Right renal pelvis (tissue), 4 donors: ENCODE results near the gene MGAT4B. TPM values are rescaled to one million over a fixed set of nuclear protein-coding genes. Genes with fewer than 3 reads are reported as not detected.
"Not testable (repeated sequence)": the region's sequence is repeated elsewhere in the genome, so short reads cannot be mapped to it uniquely, and the experiment has no call there.

Experiments used
- DNase-seq, 4 donors: peaks; one replicate each; pipeline ENCODE4 v3.0.0-alpha.2; 2013; ENCODE audit warnings: low read depth in 4 of 4, low spot score in 3 of 4, missing footprints in 1 of 4
- polyA plus RNA-seq, 4 donors: library from polyadenylated mRNA; unstranded; fragments of 120-200 nt; gene quantifications; one replicate each; pipeline ENCODE4 v1.2.1, GENCODE V29; 2013; ENCODE audit not compliant: insufficient read length in 4 of 4

Gene MGAT4B
- polyA plus RNA-seq: 100 to 1,000 TPM; 164 to 206 (median 173) TPM

DNA sequence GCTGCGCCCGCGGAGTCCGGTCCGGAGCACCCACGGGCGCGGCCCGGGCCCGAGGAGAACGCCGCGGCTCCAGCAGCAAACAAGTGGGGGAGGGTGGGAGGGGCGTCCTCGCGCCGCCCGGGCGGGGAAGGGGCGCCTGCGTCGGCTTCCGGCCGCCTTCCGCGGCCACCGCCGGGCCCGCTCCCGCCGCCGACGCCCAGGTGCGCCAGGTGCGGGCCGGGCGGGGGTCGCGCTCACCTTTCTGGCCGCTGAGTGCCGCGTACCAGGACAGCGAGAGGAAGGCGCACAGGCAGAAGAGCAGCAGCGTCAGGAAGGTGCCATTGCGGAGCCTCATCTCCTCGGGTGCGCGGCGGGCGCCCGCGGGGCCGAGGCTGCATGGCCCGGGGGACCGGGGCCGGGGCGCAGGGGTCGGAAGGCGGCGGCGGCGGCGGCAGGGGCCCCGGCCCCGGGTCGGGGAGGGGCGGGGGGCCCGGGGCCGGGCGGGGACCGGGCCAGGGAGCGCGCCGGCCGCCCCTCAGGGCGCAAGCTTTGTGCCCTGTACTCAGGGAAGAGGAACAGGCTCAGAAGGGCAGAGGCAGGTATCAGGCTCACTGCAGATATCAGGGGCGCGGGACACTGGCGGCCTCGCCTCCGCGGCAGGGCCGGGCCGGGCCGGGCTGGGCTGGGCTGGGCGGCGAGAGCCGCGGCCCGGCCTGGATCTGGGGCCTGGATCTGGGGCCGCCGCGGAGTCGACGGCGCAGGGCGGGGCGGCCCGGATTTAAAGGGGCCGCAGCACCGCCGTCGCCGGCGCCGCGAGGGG is at the start of gene MGAT4B:
Gene MGAT4B, minus strand, starts transcription at position 617 of the 799 bp plus-strand sequence. Its CDS starts 283 bp downstream, at position 334.
- peak in 1 of 4 donors; percentile 56 for DNase-seq

DNA sequence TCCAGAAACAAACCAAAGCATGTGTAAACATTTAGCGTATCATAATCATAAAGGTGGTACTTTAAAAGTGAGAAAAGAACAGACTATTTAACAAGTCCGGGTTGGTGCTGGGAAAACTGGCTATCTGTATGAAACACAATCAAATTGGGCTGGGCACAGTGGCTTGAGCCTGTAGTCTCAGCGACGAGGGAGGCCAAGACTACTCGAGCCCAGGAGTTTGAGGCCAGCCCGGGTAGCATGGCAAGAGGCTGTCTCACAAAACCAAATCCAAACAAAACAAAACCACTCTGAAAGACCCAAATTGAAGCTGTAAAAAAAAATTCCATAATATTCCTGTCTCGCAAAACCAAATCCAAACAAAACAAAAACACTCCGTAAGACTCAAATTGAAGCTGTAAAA is 47.7 kb upstream of the MGAT4B start:
- DNase-seq: no peak

DNA sequence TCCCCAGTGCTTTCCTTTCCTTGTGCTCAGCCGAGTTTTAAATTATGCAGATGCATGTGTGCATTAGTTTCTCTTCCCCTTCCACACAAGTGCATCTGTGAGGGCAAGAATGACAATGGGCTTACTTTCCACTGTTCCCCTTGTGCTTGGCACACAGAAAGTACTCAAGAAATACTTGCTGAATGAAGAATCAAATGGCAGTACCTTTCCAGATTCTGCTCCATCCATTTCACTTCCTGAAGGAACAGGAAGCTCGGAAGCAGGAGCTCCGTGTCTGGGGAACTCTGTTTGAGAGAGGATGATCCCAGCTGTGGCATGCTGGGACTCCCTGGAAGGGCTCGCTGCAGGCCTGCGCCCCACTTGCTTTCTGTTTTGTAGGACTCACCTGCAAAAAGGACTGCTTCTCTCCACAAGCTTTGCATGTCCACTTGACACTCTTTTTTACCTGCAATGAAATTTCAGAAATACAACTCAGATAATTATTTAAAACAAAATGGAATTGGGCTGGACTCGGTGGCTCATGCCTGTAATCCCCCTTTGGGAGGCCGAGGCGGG is 46.4 kb upstream of the MGAT4B start:
- no peak for DNase-seq

DNA sequence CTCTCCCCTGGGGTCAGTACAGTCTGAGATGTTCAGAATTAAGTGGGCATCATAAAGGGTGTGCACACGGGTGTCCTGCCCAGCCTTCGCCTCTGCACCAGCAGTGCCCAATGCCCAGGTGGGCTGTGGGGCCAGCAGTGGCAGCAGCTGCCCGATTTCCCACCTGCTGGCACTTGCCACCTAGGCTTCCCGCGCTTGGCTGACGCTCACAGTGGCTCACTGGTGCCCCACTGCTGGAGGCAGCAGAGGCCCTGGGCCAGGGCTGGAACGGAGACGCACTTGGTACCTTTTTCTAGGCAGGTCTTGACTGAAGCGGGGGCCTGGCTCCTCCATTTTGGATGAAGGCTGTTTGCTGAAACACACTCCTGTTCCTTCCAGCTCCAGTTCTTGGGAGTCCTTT is 35.0 kb upstream of the MGAT4B start:
- no peak for DNase-seq

DNA sequence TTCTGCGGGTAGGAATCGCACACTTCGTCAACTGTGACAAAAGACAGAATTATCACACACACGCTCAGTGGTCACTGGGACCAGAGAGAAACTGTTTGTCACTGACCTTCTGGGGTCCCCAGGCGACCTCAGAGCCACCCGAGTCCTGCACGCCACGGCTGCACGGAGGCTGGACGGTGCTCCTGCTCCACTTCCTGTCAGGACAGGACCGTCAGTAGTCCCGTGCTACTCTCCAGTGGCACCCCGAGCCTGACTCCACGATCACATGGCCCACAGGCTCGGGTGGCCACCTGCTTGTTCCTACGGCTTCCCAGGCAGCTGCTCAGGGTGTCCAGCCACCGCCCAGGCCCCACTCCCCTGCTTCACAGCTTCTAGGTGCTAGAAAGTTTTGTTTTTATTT is 34.1 kb upstream of the MGAT4B start:
- no peak for DNase-seq

DNA sequence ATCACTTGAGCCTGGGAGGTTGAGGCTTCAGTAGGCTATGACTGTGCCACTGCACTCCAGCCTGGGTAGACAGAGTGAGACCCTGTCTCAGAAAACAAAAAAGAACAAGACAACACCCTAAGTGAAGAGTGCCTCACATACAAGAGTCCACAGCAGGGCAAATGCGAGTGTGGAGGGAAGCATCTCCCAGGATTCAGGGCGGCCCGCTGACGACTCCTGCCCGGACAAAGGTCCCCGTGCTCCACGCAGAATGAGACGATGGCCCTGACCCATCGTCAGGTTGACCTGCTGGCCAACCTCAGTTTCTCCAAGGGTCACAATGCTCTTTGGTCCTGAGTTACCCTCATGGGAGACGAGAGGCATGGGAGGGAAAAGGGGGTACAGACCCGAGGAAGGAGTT is 33.7 kb upstream of the MGAT4B start:
- no peak for DNase-seq

DNA sequence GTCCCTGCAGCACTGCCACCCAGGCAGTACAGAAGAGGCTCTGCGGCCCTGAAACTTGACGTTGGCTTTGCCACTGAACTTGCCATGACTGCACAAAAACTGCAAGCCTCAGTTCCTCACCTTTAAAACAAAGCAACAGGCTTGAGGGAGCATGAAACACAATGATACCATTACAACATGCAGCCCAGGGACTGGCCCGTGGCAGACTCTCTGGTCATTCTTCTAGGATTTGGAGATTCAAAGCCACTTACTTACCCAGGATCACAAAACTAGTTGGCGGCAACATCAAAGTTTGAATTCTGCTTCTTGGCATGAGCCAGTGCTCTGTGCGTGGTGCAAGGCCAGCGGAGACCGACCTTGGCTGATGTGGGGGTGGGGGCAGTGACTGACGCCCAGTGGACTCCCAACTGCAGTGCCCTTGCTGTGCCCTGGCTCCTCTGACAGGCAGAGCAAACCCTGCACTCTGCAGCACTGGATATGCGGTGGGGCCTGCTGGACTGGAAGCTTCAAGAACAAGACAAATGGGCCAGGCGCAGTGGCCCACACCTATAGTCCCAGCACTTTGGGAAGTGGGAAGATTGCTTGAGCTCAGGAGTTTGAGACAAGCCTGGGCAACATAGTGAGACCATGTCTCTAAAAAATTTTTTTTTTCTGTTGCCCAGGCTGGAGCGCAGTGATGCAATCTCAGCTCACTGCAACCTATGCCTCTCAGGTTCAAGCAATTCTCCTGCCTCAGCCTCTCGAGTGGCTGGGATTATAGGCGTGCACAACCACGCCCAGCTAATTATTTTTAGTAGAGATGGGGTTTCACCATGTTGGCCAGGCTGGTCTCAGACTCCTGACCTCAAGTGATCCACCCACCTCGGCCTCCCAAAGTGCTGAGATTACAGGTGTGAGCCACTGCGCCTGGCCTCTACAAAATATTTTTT is 32.9 kb upstream of the MGAT4B start:
- DNase-seq: no peak

DNA sequence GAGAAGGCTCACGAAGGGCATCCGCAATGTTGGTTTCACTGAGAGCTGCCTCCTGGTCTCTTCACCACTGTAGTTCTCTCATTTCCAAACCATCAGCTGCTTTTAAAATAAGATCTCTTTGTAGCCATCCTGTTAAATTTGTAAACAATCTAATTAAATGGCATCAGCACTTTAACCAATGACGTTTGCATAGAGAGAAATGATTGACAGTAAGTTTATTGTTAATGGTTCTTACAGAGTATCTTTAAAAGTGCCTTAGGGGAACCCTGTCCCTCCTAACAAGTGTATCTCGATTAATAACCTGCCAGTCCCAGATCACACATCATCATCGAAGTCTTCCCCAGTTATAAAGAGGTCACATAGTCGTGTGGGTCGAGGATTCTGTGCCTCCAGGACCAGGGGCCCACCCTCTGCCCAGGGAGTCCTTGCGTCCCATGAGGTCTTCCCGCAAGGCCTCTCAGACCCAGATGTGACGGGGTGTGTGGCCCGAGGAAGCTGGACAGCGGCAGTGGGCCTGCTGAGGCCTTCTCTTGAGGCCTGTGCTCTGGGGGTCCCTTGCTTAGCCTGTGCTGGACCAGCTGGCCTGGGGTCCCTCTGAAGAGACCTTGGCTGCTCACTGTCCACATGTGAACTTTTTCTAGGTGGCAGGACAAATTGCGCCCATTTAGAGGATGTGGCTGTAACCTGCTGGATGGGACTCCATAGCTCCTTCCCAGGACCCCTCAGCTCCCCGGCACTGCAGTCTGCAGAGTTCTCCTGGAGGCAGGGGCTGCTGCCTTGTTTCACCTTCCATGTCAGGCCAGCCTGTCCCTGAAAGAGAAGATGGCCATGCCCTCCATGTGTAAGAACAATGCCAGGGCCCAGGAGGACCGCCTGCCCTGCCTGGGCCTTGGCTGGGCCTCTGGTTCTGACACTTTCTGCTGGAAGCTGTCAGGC is 30.7 kb upstream of the MGAT4B start:
- DNase-seq: no peak

DNA sequence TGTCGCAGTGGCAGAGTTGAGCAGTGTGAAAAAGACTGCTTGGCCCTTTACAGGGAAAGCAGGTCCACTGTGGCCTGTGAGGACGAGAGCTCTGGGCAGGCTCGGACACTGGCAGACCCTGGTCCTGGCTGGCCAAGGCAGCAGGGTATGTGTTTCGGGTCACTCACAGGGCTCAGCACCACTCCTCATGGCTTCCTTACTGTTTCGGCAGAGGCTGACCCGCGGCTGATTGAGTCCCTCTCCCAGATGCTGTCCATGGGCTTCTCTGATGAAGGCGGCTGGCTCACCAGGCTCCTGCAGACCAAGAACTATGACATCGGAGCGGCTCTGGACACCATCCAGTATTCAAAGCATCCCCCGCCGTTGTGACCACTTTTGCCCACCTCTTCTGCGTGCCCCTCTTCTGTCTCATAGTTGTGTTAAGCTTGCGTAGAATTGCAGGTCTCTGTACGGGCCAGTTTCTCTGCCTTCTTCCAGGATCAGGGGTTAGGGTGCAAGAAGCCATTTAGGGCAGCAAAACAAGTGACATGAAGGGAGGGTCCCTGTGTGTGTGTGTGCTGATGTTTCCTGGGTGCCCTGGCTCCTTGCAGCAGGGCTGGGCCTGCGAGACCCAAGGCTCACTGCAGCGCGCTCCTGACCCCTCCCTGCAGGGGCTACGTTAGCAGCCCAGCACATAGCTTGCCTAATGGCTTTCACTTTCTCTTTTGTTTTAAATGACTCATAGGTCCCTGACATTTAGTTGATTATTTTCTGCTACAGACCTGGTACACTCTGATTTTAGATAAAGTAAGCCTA is 29.8 kb upstream of the MGAT4B start:
- DNase-seq: no peak

DNA sequence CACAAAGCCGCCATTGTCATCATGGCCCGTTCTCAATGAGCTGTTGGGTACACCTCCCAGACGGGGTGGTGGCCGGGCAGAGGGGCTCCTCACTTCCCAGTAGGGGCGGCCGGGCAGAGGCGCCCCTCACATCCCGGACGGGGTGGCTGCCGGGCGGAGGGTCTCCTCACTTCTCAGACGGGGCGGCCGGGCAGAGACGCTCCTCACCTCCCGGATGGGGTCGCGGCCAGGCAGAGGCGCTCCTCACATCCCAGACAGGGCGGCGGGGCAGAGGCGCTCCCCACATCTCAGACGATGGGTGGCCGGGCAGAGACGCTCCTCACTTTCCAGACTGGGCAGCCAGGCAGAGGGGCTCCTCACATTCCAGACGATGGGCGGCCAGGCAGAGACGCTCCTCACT is 28.2 kb upstream of the MGAT4B start:
- DNase-seq: not testable (repeated sequence)

DNA sequence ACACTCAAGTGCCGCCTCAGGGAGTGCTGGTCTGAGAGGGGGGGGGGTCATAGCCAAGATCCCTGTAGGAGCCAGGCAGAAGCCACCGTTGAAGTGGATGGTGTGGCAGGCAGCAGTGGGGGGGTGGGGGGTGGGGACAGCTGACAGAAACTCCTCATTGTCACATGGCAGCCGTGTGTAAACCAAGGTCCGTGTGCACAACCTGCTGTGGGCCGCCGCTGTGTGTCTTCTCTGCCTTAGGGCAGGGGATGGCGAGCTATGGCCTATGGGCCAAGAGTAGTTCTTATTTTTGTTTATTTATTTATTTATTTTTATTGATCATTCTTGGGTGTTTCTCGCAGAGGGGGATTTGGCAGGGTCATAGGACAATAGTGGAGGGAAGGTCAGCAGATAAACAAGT is 27.5 kb upstream of the MGAT4B start:
- no peak for DNase-seq

DNA sequence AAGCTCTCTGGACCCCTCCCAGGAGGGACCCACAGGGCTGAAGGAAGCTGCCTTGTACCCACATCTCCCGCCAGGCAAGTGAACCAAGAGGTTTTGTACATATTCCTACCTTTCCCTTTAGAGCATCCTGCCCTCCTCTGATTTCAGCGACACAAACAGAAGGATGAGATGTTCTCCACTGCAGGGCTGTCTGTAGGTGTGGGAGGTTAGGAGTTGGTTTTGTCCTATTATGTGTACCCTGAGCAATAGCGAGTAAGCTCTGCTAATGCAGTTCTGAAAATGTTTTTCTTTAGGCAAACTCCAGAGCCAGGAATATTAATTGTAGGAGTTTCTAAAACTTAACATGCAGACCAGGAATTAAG is 27.0 kb upstream of the MGAT4B start:
- no peak for DNase-seq

DNA sequence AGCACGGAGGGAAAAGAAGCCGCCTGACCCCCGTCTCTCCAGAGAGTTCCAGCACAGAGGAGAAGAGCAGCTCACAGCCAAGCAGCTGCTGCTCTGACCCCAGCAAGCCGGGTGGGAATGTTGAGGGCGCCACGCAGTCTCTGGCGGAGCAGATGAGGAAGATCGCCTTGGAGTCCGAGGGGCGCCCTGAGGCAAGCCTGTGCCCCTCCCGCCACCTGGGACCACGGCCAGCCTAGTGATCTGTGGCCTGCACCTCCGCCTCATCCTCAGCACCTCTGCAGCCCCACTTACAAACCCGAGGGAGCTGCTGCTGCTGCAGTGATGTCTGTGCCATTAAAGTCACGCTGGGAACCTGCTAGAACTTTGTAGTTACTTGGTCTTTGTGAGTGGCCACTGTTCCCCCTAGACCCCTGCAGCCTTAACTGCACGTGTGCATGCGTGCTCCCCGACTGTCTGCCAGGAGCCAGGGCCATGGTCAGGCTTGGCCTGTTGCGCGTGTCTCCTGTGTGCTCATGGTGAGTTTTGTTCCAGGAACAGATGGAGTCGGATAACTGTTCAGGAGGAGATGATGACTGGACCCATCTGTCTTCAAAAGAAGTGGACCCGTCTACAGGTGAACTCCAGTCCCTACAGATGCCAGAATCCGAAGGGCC is 26.5 kb upstream of the MGAT4B start:
- DNase-seq: no peak

DNA sequence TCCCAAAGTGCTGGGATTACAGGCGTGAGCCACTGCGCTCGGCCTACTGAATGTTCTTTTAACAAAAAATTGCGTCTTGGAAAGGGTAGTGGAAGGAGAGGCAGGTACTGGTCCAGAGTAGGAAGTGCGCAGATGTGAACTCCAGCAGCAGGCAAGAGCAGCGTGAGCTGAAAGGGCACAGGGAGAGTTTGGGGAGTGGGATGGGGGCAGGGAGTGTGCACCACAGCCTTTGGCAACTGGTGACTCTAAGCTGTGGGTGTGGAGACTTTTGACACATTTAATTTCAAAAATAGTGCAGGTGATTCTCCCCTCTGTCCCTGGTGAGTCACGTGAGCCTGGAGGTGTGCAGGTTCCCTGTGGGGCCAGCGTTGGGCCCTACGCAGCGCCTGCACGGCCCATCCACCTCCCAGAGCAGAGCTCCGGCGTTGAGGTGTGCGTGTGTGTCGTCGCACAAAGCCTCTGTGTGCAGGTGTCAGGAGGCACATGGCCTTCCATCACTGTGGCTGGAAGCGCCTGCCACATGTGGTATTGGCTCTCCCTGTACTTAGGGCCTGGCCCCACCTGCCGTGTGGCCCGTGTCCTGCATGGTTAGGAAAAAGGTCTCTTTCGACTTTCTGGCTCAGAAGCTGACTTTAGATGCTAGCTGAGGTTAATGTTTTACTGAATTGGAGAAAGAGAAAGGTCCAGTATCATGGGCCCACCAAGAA is 25.5 kb upstream of the MGAT4B start:
- no peak for DNase-seq

DNA sequence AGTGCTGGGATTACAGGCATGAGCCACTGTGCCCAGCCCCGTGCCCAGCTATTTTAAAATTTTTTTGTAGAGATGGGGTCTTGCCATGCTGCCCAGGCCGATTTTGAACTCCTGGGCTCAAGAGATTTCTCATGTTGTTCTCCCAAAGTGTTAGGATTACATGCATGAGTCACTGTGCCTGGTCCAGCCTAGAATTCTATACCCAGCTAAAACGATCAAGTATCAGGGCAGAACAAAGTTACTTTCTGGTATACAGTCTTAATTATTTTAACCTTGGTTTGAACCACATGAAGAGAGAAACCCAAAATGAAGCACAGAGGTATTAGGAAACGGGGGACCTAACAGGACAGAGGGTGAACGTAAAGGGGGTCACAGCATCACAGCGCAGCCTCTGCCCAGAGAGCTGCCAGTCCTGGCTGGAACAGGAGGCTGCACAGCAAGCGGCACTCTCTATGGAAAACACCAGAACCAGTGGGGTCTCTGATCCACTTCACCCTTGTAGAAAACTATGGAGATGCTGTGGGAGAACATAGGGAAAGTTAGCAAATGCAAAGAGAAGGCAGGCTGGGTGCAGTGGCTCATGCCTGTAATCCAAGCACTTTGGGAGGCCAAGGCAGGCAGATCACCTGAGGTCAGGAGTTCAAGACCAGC is 24.3 kb upstream of the MGAT4B start:
- DNase-seq: no peak

DNA sequence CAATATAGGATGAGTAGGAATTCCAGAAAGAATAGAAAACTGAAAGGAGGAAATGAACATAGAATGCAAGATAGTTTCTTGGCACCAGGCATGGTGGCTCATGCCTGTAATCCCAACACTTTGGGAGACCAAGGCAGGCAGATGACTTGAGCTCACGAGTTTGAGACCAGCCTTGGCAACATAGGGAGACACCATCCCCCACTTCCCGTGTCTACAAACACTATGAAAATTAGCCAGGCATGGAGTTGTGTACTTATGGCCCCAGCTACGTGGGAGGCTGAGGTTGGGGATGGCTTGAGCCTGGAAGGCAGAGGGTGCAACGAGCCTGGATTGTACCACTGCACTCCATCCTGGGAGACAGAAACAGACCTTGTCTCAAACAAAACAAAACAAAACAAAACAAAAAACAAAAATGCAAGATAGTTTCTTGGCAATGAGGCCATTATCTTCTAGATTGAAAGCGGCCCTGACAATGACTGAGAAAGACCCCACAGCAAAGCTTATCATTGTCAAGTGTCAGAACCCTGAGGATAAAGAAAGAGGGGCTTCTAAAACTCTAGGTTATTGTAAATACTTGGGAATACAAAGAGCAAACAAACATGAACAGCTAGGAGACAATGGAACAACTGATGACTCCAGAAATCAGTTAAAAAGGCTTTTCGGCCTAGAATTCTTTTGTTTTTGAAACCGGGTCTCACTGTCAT is 23.2 kb upstream of the MGAT4B start:
- DNase-seq: no peak

DNA sequence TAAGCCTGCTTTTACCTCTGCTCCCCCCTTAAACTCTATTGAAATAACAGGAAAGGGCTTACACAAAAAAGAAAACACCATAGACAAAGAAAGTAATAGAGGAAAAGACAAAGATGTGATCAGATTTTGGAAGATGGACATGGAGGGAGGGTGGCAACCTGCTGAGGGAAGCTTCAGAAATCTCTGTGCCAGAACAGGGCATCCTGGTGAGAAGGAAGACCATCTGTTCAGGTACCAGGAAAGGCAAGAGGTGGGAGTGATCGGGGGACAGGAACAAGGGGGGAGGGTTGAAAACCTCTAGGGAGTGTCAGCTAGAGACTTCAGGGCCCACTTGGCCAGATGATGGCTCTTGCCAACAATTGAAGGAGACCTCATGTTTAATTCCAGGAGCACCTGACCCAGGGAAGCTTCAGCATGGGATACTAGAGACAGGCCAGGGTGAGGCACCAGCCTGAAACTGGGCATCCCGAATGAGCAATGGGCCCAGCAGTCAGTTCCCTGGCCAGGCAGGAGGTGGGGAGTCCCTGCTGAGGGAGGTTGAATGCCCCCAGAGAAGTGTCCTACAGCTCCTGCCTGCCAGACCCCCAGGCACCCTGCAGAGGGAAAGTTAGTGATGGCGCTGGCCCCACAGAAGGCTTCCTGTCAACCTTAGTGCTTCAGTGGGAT is 22.2 kb upstream of the MGAT4B start:
- DNase-seq: no peak
